ENCODE results near the gene ARHGDIG. TPM values are rescaled to one million over a fixed set of nuclear protein-coding genes. Genes with fewer than 3 reads are reported as not detected.
A peak's percentile ranks its signal among the peaks of the same experiment; 100 is the strongest.

Gene ARHGDIG
- total RNA-seq, 2 experiments from 2014 or later: not detected

GRCh38 chr16:305916-306626, 25.7 kb downstream of the ARHGDIG start:
- POLR2A ChIA-PET: no interaction called here
- Mint-ChIP-seq H3K36me3 (ENCODE audit: low read depth) (peaks cover 3% of the 10 kb centered on the region), H3K4me1 (peaks cover 9% of the 10 kb centered on the region), H3K9me3 (no peaks in the 10 kb centered on the region), H3K27me3 (no peaks in the 10 kb centered on the region), H3K27ac (no peak overlapping the region), H3K4me3 (no peak overlapping the region)
- CTCF ChIA-PET: no interaction called here
- no peak for DNase-seq

GRCh38 chr16:306911-307370, 26.6 kb downstream of the ARHGDIG start:
- no peak for DNase-seq
- ChIA-PET POLR2A (no interaction called here), CTCF (no interaction called here)
- Mint-ChIP-seq H3K27me3 (no peaks in the 10 kb centered on the region), H3K4me3 (no peak overlapping the region), H3K9me3 (no peaks in the 10 kb centered on the region), H3K4me1 (peaks cover 9% of the 10 kb centered on the region), H3K36me3 (ENCODE audit: low read depth) (peaks cover 5% of the 10 kb centered on the region), H3K27ac (no peak overlapping the region)

DNA sequence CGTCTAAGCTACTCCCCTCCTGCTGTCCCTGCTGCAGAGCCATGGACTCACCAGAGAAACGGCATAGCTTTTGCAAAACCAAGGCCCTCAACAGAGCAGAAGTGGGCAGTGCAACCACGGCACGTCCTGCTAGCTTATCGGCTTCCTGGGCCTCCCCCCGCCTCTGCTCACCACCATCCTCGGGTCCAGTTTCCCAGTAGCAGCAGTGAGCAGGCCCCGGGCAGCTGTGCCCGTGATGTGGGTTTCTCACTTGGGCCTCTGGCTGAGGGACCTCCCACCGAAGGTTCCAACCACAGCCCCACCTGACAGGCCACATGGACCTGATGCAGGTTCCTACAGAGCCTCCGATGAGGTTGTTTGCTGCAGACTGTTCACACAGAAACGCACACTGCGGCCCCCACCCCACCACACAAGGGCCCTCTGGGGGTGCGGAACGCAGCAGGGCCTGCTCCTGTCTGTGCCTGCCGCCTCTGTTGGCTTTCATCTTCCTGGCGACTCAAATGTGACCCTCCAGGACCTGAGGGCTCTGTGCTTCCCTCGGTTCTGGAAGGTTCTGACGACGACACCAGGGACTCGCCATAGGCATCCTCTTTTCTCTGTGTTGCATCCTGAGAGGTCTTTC, 27.4 kb downstream of the ARHGDIG start:
- peaks cover 11% of the 10 kb centered on the region for H3K36me3 Mint-ChIP-seq (ENCODE audit: low read depth)
- ChIA-PET CTCF (no interaction called here), POLR2A (no interaction called here)
- H3K4me3 Mint-ChIP-seq: no peak overlapping the region
- no peak for DNase-seq
- peaks cover 9% of the 10 kb centered on the region for H3K4me1 Mint-ChIP-seq
- no peaks in the 10 kb centered on the region for H3K9me3 Mint-ChIP-seq
- H3K27ac Mint-ChIP-seq: no peak overlapping the region
- no peaks in the 10 kb centered on the region for H3K27me3 Mint-ChIP-seq

DNA sequence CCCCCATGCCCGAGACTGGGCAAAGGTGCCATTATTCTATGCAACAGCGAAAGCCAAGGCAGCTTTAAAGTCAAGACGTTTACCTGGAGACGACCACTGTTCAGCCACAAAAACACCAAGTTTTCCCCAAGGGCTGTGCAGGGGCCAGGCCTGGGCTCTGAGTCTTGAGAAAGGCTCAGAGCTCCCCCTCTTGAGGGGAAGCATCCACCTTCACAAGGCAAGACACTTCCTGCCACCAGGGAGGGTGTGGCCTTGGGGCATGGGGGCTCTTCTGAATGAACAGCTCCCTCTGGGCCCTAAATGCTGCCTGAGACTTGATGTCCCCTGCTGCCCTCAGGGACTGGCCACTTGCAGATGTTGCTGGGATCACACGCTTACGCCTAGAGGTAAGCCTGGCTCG, 29.1 kb downstream of the ARHGDIG start:
- no peak overlapping the region for H3K4me3 Mint-ChIP-seq
- ChIA-PET CTCF (interaction anchor here (1.3 kb wide), 1 partner anchor 202 kb away, joined by 4 read pairs; no protein-coding TSS in a partner anchor), POLR2A (interaction anchor here (1.0 to 1.2 kb wide), 2 partner anchors 43 to 74 kb away, joined by 3 read pairs; partner anchors contain the start of gene AXIN1)
- peaks cover 11% of the 10 kb centered on the region for H3K36me3 Mint-ChIP-seq (ENCODE audit: low read depth)
- H3K27me3 Mint-ChIP-seq: no peaks in the 10 kb centered on the region
- DNase-seq: peak; percentile 26
- H3K27ac Mint-ChIP-seq: no peak overlapping the region
- H3K4me1 Mint-ChIP-seq: peaks cover 9% of the 10 kb centered on the region
- no peaks in the 10 kb centered on the region for H3K9me3 Mint-ChIP-seq

DNA sequence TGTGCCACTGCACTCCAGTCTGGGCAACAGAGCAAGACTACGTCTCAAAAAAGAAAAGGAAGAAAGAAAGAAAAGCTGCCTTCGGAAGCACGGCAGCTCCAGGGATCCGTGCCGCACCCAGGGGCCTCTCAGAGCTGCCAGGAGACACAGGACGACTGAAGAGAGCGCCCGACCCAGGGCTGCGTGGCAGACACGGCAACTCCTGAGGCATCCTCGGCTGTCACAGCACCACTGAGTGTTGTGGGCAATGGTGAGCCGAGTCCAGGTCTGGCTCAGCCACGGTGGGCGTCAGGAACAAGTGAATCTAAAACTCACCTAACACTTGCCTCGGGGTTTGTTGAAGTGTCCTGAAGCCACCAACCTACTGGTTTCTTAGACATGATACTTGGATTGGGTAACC, 31.3 kb downstream of the ARHGDIG start:
- ChIA-PET POLR2A (no interaction called here), CTCF (no interaction called here)

DNA sequence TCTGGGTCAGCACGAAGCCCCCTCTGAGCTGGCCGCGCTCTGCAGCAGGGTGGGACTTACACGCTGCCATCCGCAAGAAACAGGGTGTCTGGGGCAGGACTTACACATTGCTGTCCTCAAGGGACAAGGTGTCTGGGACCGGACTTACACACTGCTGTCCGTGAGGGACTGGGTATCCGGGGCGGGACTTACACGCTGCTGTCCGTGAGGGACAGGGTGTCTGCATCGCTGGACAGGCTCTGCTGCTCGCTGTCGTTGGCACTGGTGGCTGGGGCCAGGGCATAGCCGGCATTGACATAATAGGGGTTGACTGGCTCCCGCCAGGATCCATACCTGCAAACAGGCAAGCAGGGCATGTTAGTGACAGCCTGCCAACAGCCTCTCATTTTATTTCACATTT, 34.0 kb downstream of the ARHGDIG start:
- Mint-ChIP-seq H3K36me3 (ENCODE audit: low read depth) (peaks cover 26% of the 10 kb centered on the region), H3K27ac (no peak overlapping the region), H3K4me1 (peaks cover 18% of the 10 kb centered on the region), H3K27me3 (no peaks in the 10 kb centered on the region), H3K4me3 (no peak overlapping the region), H3K9me3 (no peaks in the 10 kb centered on the region)
- no peak for DNase-seq
- CTCF ChIA-PET: interaction anchor here (1.1 kb wide), 1 partner anchor 261 kb away, joined by 3 read pairs; the partner anchor contains the start of genes POLR3K and SNRNP25
- POLR2A ChIA-PET: interaction anchor here (1.4 kb wide), 1 partner anchor 79 kb away, joined by 3 read pairs; the partner anchor contains the start of gene FAM234A

More for the DNA sequence above, 31.3 kb downstream of the ARHGDIG start:
- H3K27me3 Mint-ChIP-seq: no peaks in the 10 kb centered on the region
- no peaks in the 10 kb centered on the region for H3K9me3 Mint-ChIP-seq
- H3K36me3 Mint-ChIP-seq (ENCODE audit: low read depth): peaks cover 22% of the 10 kb centered on the region
- no peak overlapping the region for H3K27ac Mint-ChIP-seq
- DNase-seq: no peak
- no peak overlapping the region for H3K4me3 Mint-ChIP-seq
- peaks cover 13% of the 10 kb centered on the region for H3K4me1 Mint-ChIP-seq

GRCh38 chr16:314795-315299, 34.5 kb downstream of the ARHGDIG start:
- H3K9me3 Mint-ChIP-seq: no peaks in the 10 kb centered on the region
- POLR2A ChIA-PET: interaction anchor here (1.2 kb wide), 1 partner anchor 12 kb away, joined by 3 read pairs; no protein-coding TSS in a partner anchor
- H3K4me1 Mint-ChIP-seq: peaks cover 17% of the 10 kb centered on the region
- no peaks in the 10 kb centered on the region for H3K27me3 Mint-ChIP-seq
- no peak overlapping the region for H3K4me3 Mint-ChIP-seq
- H3K36me3 Mint-ChIP-seq (ENCODE audit: low read depth): peaks cover 26% of the 10 kb centered on the region
- CTCF ChIA-PET: interaction anchor here (1.1 kb wide), 1 partner anchor 262 kb away, joined by 3 read pairs; the partner anchor contains the start of genes POLR3K and SNRNP25
- DNase-seq: no peak
- H3K27ac Mint-ChIP-seq: no peak overlapping the region

DNA sequence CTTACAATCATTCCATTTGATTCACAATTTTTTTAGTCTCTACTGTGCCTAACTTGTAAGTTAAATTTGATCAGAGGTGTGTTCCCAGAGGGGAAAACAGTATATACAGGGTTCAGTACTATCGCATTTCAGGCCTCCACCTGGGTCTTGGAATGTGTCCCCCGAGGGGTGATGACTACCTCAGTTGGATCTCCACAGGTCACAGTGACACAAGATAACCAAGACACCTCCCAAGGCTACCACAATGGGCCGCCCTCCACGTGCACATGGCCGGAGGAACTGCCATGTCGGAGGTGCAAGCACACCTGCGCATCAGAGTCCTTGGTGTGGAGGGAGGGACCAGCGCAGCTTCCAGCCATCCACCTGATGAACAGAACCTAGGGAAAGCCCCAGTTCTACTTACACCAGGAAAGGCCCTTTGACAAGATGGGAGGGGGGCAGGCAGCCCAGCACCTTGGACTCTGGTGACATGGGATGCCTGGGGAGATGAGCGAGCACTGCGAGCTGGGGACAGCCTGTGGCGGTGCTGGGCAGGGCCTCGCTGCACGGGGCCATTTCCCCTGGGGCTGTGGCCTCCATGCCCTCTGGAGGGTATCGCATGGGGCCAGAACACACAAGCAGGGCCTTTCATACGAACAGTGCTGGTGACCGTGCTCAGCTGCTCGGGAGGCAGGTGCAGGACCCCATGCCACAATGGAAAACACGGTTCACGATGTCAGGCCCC, 36.5 kb downstream of the ARHGDIG start:
- no peaks in the 10 kb centered on the region for H3K27me3 Mint-ChIP-seq
- CTCF ChIA-PET: interaction anchor here (1.0 kb wide), 1 partner anchor 129 kb away, joined by 4 read pairs; no protein-coding TSS in a partner anchor
- POLR2A ChIA-PET: no interaction called here
- H3K4me3 Mint-ChIP-seq: no peak overlapping the region
- H3K9me3 Mint-ChIP-seq: no peaks in the 10 kb centered on the region
- DNase-seq: no peak
- H3K36me3 Mint-ChIP-seq (ENCODE audit: low read depth): peaks cover 24% of the 10 kb centered on the region
- peaks cover 19% of the 10 kb centered on the region for H3K4me1 Mint-ChIP-seq
- H3K27ac Mint-ChIP-seq: no peak overlapping the region

- H3K4me1 Mint-ChIP-seq: peaks cover 19% of the 10 kb centered on the region
- POLR2A ChIA-PET: interaction anchor here (0.7 kb wide), 1 partner anchor 78 kb away, joined by 3 read pairs; no protein-coding TSS in a partner anchor
These were observed 37.2 kb downstream of the ARHGDIG start for GRCh38 chr16:317583-317982.

GRCh38 chr16:318628-319027, 38.2 kb downstream of the ARHGDIG start:
- no peak overlapping the region for H3K27ac Mint-ChIP-seq
- peaks cover 3% of the 10 kb centered on the region for H3K27me3 Mint-ChIP-seq
- peaks cover 21% of the 10 kb centered on the region for H3K4me1 Mint-ChIP-seq
- no peaks in the 10 kb centered on the region for H3K9me3 Mint-ChIP-seq
- no peak for DNase-seq
- CTCF ChIA-PET: no interaction called here
- POLR2A ChIA-PET: no interaction called here
- no peak overlapping the region for H3K4me3 Mint-ChIP-seq
- H3K36me3 Mint-ChIP-seq (ENCODE audit: low read depth): peaks cover 19% of the 10 kb centered on the region

More at GRCh38 chr16:317583-317982, 37.2 kb downstream of the ARHGDIG start:
- Mint-ChIP-seq H3K27ac (no peak overlapping the region), H3K27me3 (no peaks in the 10 kb centered on the region), H3K9me3 (no peaks in the 10 kb centered on the region), H3K4me3 (no peak overlapping the region), H3K36me3 (ENCODE audit: low read depth) (peaks cover 19% of the 10 kb centered on the region)
- no peak for DNase-seq
- CTCF ChIA-PET: no interaction called here

DNA sequence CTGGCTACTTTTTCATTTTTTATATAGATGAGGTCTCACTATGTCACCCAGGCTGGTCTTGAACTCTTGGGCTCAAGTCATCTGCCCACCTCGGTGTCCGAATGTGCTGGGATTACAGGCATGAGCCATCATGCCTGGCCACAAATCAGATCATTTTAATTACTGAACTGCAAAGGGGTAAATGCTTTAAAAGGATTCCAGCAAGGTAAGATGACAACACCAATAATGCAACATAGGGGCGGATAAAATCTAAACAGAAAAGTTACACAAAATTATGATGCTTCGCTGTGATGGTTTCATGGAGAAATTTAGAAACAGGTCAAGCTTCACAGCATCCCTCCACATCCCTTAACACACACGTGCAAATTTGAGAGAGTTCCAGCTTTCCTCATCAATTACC, 39.8 kb downstream of the ARHGDIG start:
- H3K36me3 Mint-ChIP-seq (ENCODE audit: low read depth): peaks cover 13% of the 10 kb centered on the region
- POLR2A ChIA-PET: no interaction called here
- peaks cover 4% of the 10 kb centered on the region for H3K27me3 Mint-ChIP-seq
- H3K4me1 Mint-ChIP-seq: peaks cover 35% of the 10 kb centered on the region
- CTCF ChIA-PET: no interaction called here
- DNase-seq: no peak
- no peak overlapping the region for H3K4me3 Mint-ChIP-seq
- H3K9me3 Mint-ChIP-seq: no peaks in the 10 kb centered on the region
- no peak overlapping the region for H3K27ac Mint-ChIP-seq

DNA sequence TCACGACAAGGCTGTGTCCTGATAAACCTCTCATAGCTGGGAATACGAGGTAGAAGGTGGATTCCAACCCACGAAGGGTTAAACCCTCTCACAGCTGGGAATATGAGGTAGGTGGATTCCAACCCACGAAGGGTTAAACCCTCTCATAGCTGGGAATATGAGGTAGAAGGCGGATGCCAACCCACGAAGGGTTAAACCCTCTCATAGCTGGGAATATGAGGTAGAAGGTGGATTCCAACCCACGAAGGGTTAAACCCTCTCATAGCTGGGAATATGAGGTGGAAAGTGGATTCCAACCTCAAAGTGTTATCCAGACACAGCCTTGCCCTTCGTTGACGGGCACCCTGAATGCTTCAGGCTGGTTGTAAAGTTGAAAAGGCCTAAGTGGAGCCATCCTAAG, 41.1 kb downstream of the ARHGDIG start:
- no peaks in the 10 kb centered on the region for H3K9me3 Mint-ChIP-seq
- H3K27me3 Mint-ChIP-seq: peaks cover 4% of the 10 kb centered on the region
- no peak overlapping the region for H3K4me3 Mint-ChIP-seq
- ChIA-PET POLR2A (interaction anchor here (0.9 to 1.3 kb wide), 2 partner anchors 16 to 92 kb away, joined by 3 read pairs; no protein-coding TSS in a partner anchor), CTCF (interaction anchor here (0.6 to 1.3 kb wide), 3 partner anchors 26 to 174 kb away, joined by 3 to 4 read pairs (median 3); no protein-coding TSS in a partner anchor)
- DNase-seq: no peak
- H3K36me3 Mint-ChIP-seq (ENCODE audit: low read depth): peaks cover 13% of the 10 kb centered on the region
- H3K27ac Mint-ChIP-seq: no peak overlapping the region
- peaks cover 43% of the 10 kb centered on the region for H3K4me1 Mint-ChIP-seq

Data from activated CD4-positive, alpha-beta memory T cell treated with anti-CD3 and anti-CD28 coated beads, Interleukin-2, amount 10 ng/mL, durations not matched to agents 7 days and 5 days (primary cell).